ENCODE measurements around the gene GRID2.
"Not testable (repeated sequence)": the region's sequence is repeated elsewhere in the genome, so short reads cannot be mapped to it uniquely, and the experiment has no call there.

GRID2 gene

GRCh38 chr4:92303621-92304027, at the start of gene GRID2:
Gene GRID2, plus strand, starts transcription at chr4:92303966.
- DNase-seq, result peak; percentile 57

- DNase-seq, result no peak
These were observed 49.6 kb upstream of the GRID2 start for GRCh38 chr4:92253986-92254671.

- DNase-seq, result no peak
These were observed 48.9 kb upstream of the GRID2 start for GRCh38 chr4:92254767-92255442.

- no peak for DNase-seq
These were observed 47.9 kb upstream of the GRID2 start for GRCh38 chr4:92255920-92256244.

GRCh38 chr4:92257931-92258857, 45.6 kb upstream of the GRID2 start:
- DNase-seq, result no peak

- DNase-seq, result no peak
These were observed 42.5 kb upstream of the GRID2 start for GRCh38 chr4:92261256-92261655.

GRCh38 chr4:92262371-92262770, 41.4 kb upstream of the GRID2 start:
- DNase-seq, result no peak

- no peak for DNase-seq
These were observed 40.8 kb upstream of the GRID2 start for GRCh38 chr4:92263010-92263409.

- DNase-seq, result no peak
These were observed 40.2 kb upstream of the GRID2 start for GRCh38 chr4:92263575-92263974.

- no peak for DNase-seq
These were observed 39.6 kb upstream of the GRID2 start for GRCh38 chr4:92264163-92264562.

GRCh38 chr4:92265021-92265420, 38.7 kb upstream of the GRID2 start:
- DNase-seq, result no peak

- DNase-seq, result no peak
These were observed 38.0 kb upstream of the GRID2 start for GRCh38 chr4:92265798-92266197.

- no peak for DNase-seq
These were observed 37.2 kb upstream of the GRID2 start for GRCh38 chr4:92266521-92266920.

- no peak for DNase-seq
These were observed 35.1 kb upstream of the GRID2 start for GRCh38 chr4:92268642-92269041.

GRCh38 chr4:92270908-92271307, 32.9 kb upstream of the GRID2 start:
- no peak for DNase-seq

- DNase-seq, result not testable (repeated sequence)
These were observed 32.2 kb upstream of the GRID2 start for GRCh38 chr4:92271551-92271950.

- DNase-seq, result not testable (repeated sequence)
These were observed 26.5 kb upstream of the GRID2 start for GRCh38 chr4:92277057-92277881.

GRCh38 chr4:92279296-92279695, 24.5 kb upstream of the GRID2 start:
- DNase-seq, result no peak

- DNase-seq, result no peak
These were observed 4.6 kb upstream of the GRID2 start for GRCh38 chr4:92299152-92299551.

GRCh38 chr4:92304121-92304520, 355 bp downstream of the GRID2 start:
- no peak for DNase-seq

GRCh38 chr4:92304606-92305005, 840 bp downstream of the GRID2 start:
- DNase-seq, result no peak

GRCh38 chr4:92305148-92305877, 1.5 kb downstream of the GRID2 start:
- peak; percentile 38 for DNase-seq
